ENCODE results near the gene APOBEC3F. TPM values are rescaled to one million over a fixed set of nuclear protein-coding genes. Genes with fewer than 3 reads are reported as not detected.

The APOBEC3F gene
- polyA plus RNA-seq, 1 of the 3 experiments (the other 2 are of a cell fraction), result 3.8 TPM

- TF ChIP-seq FOSL2 (IDR thresholded peaks at IDR 0.05; ENCODE audit: borderline replicate concordance, low read depth) (no peak), MXI1 (IDR thresholded peaks at IDR 0.05; ENCODE audit: low read depth, low read length) (no peak), TAF1 (IDR thresholded peaks at IDR 0.05; ENCODE audit: borderline replicate concordance, low read depth, low read length) (no peak), RXRA (IDR thresholded peaks at IDR 0.05; ENCODE audit: borderline replicate concordance, low read depth) (no peak), ELF1 (IDR thresholded peaks at IDR 0.05) (no peak), IRF3 (IDR thresholded peaks at IDR 0.05; ENCODE audit: low read depth, low read length) (no peak), GABPA (IDR thresholded peaks at IDR 0.05; ENCODE audit: low read depth) (no peak), RAD21 (IDR thresholded peaks at IDR 0.05; ENCODE audit: low read length) (no peak)
Observed at GRCh38 chr22:38996105-38996504, 44.6 kb upstream of the APOBEC3F start (continued).

- Histone ChIP-seq H3K9me2 (no peaks in the 10 kb centered on the region), H4K20me1 (ENCODE audit: insufficient read depth) (no peaks in the 10 kb centered on the region), H3K4me2 (no peak overlapping the region), H3K27me3 (ENCODE audit: insufficient read depth) (no peaks in the 10 kb centered on the region; the same call in 1 of the 2 replicates), H2AFZ (ENCODE audit: low read depth) (no peak overlapping the region), H3K36me3 (replicated peaks in 1 of 2; ENCODE audit: control insufficient read depth in 1 of 2, insufficient read depth in 2 of 2, low read length in 1 of 2) (no peaks in the 10 kb centered on the region), H3F3A (replicated peaks; ENCODE audit: insufficient read depth) (no peaks in the 10 kb centered on the region), H3K27ac (ENCODE audit: low read depth in 2 of 2, low read length in 1 of 2) (no peak overlapping the region), H3K9ac (no peak overlapping the region), H3K4me1 (ENCODE audit: control insufficient read depth in 1 of 2, insufficient read depth in 2 of 2, low read depth in 1 of 2, low read length in 1 of 2) (no peaks in the 10 kb centered on the region; a peak in 1 of 4 replicates), H3K4me3 (ENCODE audit: low read depth in 2 of 2, low read length in 1 of 2) (no peak overlapping the region), H3K79me2 (ENCODE audit: insufficient read depth) (no peaks in the 10 kb centered on the region), H3K9me3 (no peaks in the 10 kb centered on the region)
- TF ChIP-seq REST (IDR thresholded peaks at IDR 0.05; ENCODE audit: low read depth, low read length) (no peak), NRF1 (IDR thresholded peaks at IDR 0.05; ENCODE audit: low read depth, low read length) (no peak), RAD21 (IDR thresholded peaks at IDR 0.05; ENCODE audit: low read length) (no peak), TAF1 (IDR thresholded peaks at IDR 0.05; ENCODE audit: borderline replicate concordance, low read depth, low read length) (no peak), TCF12 (IDR thresholded peaks at IDR 0.05) (no peak), FOXJ3 (CRISPR knock-in tag; IDR thresholded peaks at IDR 0.05) (no peak), RCOR1 (IDR thresholded peaks at IDR 0.05; ENCODE audit: low read length) (no peak), RFX5 (IDR thresholded peaks at IDR 0.05; ENCODE audit: low read length) (no peak), RXRA (IDR thresholded peaks at IDR 0.05; ENCODE audit: borderline replicate concordance, low read depth) (no peak), POLR2AphosphoS5 (IDR thresholded peaks at IDR 0.05; ENCODE audit: low read depth, low read length) (no peak), EZH2phosphoT487 (IDR thresholded peaks at IDR 0.05; ENCODE audit: borderline replicate concordance, low read depth) (no peak), GABPA (IDR thresholded peaks at IDR 0.05; ENCODE audit: low read depth) (no peak), ZBTB33 (IDR thresholded peaks at IDR 0.05; ENCODE audit: borderline replicate concordance, low read depth) (no peak), CHD2 (IDR thresholded peaks at IDR 0.05; ENCODE audit: low read length, partially characterized antibody) (no peak)
- POLR2A ChIA-PET, result no interaction called here
- CTCF ChIA-PET, result no interaction called here
- no CpG with 5 or more reads among the region's 3 CpGs for WGBS (ENCODE audit: low lambda C conversion rate)
- no peak for DNase-seq
Observed at GRCh38 chr22:38997518-38997917, 43.1 kb upstream of the APOBEC3F start.
